ENCODE measurements around the gene GON4L.
"Not testable (repeated sequence)": the region's sequence is repeated elsewhere in the genome, so short reads cannot be mapped to it uniquely, and the experiment has no call there.

The GON4L gene

GRCh38 chr1:155745284-155746228 is 111.5 kb downstream of the GON4L start:
- peak; percentile 89 for DNase-seq

- peak; percentile 38 for DNase-seq
Measured at GRCh38 chr1:155744711-155745283, 112.2 kb downstream of the GON4L start.

- no peak for DNase-seq
Measured at GRCh38 chr1:155741908-155742307, 115.1 kb downstream of the GON4L start.

GRCh38 chr1:155740995-155741394 is 116.0 kb downstream of the GON4L start:
- DNase-seq: no peak

- peak; percentile 44 for DNase-seq
Measured at GRCh38 chr1:155729031-155729898, 127.7 kb downstream of the GON4L start.

GRCh38 chr1:155725142-155725541 is 131.9 kb downstream of the GON4L start:
- no peak for DNase-seq

- DNase-seq: no peak
Measured at GRCh38 chr1:155719703-155720102, 137.3 kb downstream of the GON4L start.

GRCh38 chr1:155718524-155719115 is 138.4 kb downstream of the GON4L start:
- DNase-seq: not testable (repeated sequence)

- no peak for DNase-seq
Measured at GRCh38 chr1:155717041-155717440, 140.0 kb downstream of the GON4L start.

- no peak for DNase-seq
Measured at GRCh38 chr1:155715777-155716176, 141.2 kb downstream of the GON4L start.

- not testable (repeated sequence) for DNase-seq
Measured at GRCh38 chr1:155715056-155715455, 142.0 kb downstream of the GON4L start.

- DNase-seq: no peak
Measured at GRCh38 chr1:155713075-155713474, 143.9 kb downstream of the GON4L start.

- not testable (repeated sequence) for DNase-seq
Measured at GRCh38 chr1:155712636-155713035, 144.4 kb downstream of the GON4L start.

GRCh38 chr1:155711457-155711856 is 145.6 kb downstream of the GON4L start:
- DNase-seq: not testable (repeated sequence)

- DNase-seq: no peak
Measured at GRCh38 chr1:155709391-155709790, 147.6 kb downstream of the GON4L start.

GRCh38 chr1:155706139-155706538 is 150.9 kb downstream of the GON4L start:
- DNase-seq: no peak

- DNase-seq: not testable (repeated sequence)
Measured at GRCh38 chr1:155704414-155704813, 152.6 kb downstream of the GON4L start.

- DNase-seq: no peak
Measured at GRCh38 chr1:155703216-155703615, 153.8 kb downstream of the GON4L start.

GRCh38 chr1:155701675-155702074 is 155.3 kb downstream of the GON4L start:
- not testable (repeated sequence) for DNase-seq
